HepG2 (cell line): ENCODE results near the gene MAT2A. TPM values are rescaled to one million over a fixed set of nuclear protein-coding genes. Genes with fewer than 3 reads are reported as not detected.
A peak's percentile ranks its signal among the peaks of the same experiment; 100 is the strongest.

Source experiments
- ATAC-seq: fragments of 200-7000 bp; cut with Tn5 transposase; 3 replicates; pipeline ENCODE4 v1.9.1; 2020; ENCODE audit warnings: mild to moderate bottlenecking, moderate library complexity
- BruUV-seq: library from RNA; stranded (reverse); fragments of 400-500 nt; replicated peaks from 2 replicates; lab custom pipeline; 2021; lab: Mats Ljungman, UMichigan
- CTCF ChIA-PET: fragments of 300-600 bp; formaldehyde crosslinking; extraction: SDS; loops from one replicate; lab custom pipeline; 2021; ENCODE audit warnings: low total read pairs, inconsistent platforms, low intra/inter-chr PET ratio; lab: Yijun Ruan, JAX
- POLR2A ChIA-PET: fragments of 350-600 bp; sonication (Branson Sonifier 250); formaldehyde crosslinking; loops from one replicate; lab custom pipeline; 2020; ENCODE audit warnings: antibody characterized with exemption, inconsistent platforms; lab: Yijun Ruan, JAX
- DNase-seq: peaks from one replicate; pipeline ENCODE4 v3.0.0-alpha.2; 2015; ENCODE audit warnings: low spot score
- FAIRE-seq: peaks from 3 replicates; lab custom pipeline; 2011; peaks lifted over from hg19 to GRCh38; lab: Jason Lieb, UNC
- H2AFZ ChIP-seq: one replicate; pipeline ENCODE4 v1.6.1; 2011; ENCODE audit warnings: low read length, inconsistent platforms
- H3K27ac ChIP-seq: fragments of 300-600 bp; 3 replicates; pipeline ENCODE4 v1.8.0; 2011; ENCODE audit warnings: mixed run types, mild to moderate bottlenecking, mixed read lengths, low read length, inconsistent platforms; ENCODE audit not compliant: insufficient read depth; ENCODE audit errors: extremely low read length
- H3K27me3 ChIP-seq, 2 experiments: fragments of 200-600 bp in 1 of 2; 2 replicates in 1 of 2; 3 replicates in 1 of 2; pipeline versions ENCODE4 v1.6.0 to v1.8.0; 2011; ENCODE audit warnings: low read length in 2 of 2, mild to moderate bottlenecking in 2 of 2, moderate library complexity in 2 of 2, inconsistent platforms in 1 of 2; ENCODE audit not compliant: insufficient read depth in 2 of 2, control insufficient read depth in 1 of 2
- H3K36me3 ChIP-seq, 2 experiments: fragments of 200-600 bp in 1 of 2; replicated peaks in 1 of 2; 2 replicates in 1 of 2; 3 replicates in 1 of 2; pipeline versions ENCODE4 v1.5.1 to v1.8.0; 2011; ENCODE audit warnings: low read length in 2 of 2, inconsistent platforms in 1 of 2; ENCODE audit not compliant: insufficient read depth in 2 of 2, control insufficient read depth in 1 of 2
- H3K4me1 ChIP-seq: 2 replicates; pipeline ENCODE4 v1.5.1; 2012; ENCODE audit warnings: low read length, inconsistent platforms; ENCODE audit not compliant: insufficient read depth
- H3K4me2 ChIP-seq: 2 replicates; pipeline ENCODE4 v1.6.0; 2011; ENCODE audit warnings: low read depth, low read length, inconsistent platforms
- H3K4me3 ChIP-seq, 3 experiments: fragments of 200-600 bp in 1 of 3; sonication (generic), shearing (Covaris generic) in 1 of 3; replicated peaks in 1 of 3; 2 replicates each; pipeline ENCODE4 v1.5.1; 2011 to 2016; ENCODE audit warnings: low read length in 3 of 3, inconsistent platforms in 2 of 3, low read depth in 2 of 3, mild to moderate bottlenecking in 2 of 3, control low read depth in 1 of 3, mixed read lengths in 1 of 3; ENCODE audit not compliant: insufficient read depth in 1 of 3
- H3K79me2 ChIP-seq: one replicate; pipeline ENCODE4 v1.6.1; 2011; ENCODE audit warnings: low read length, inconsistent platforms; ENCODE audit not compliant: insufficient read depth
- H3K9ac ChIP-seq: 2 replicates; pipeline ENCODE4 v1.6.0; 2011; ENCODE audit warnings: mild to moderate bottlenecking, low read depth, low read length, inconsistent platforms; ENCODE audit not compliant: insufficient read depth
- H3K9me3 ChIP-seq: 2 replicates; pipeline ENCODE4 v1.5.1; 2012; ENCODE audit warnings: mild to moderate bottlenecking, low read length
- H4K20me1 ChIP-seq: 2 replicates; pipeline ENCODE4 v1.6.0; 2011; ENCODE audit warnings: inconsistent platforms, mild to moderate bottlenecking, low read length, moderate library complexity; ENCODE audit not compliant: insufficient read depth
- BHLHE40 ChIP-seq: IDR thresholded peaks from 2 replicates; pipeline ENCODE4 v1.6.1; 2011; ENCODE audit warnings: low read length, improper control_type of control experiment
- FOSL2 ChIP-seq: sonication (generic); formaldehyde crosslinking; IDR thresholded peaks from 2 replicates; pipeline ENCODE4 v1.4.0; 2020; ENCODE audit warnings: missing genetic modification reagents
- HNRNPK ChIP-seq: fragments of 200-400 bp; formaldehyde crosslinking; IDR thresholded peaks from 2 replicates; pipeline ENCODE4 v1.6.1; 2018; ENCODE audit warnings: low read length, low read depth, moderate library complexity, mild to moderate bottlenecking; ENCODE audit not compliant: poor library complexity, severe bottlenecking
- KAT2B ChIP-seq: fragments of 150-350 bp; IDR thresholded peaks from 2 replicates; pipeline ENCODE4 v1.6.1; 2014; ENCODE audit warnings: low read depth, low read length, borderline replicate concordance
- PCBP1 ChIP-seq: fragments of 200-400 bp; formaldehyde crosslinking; IDR thresholded peaks from 2 replicates; pipeline ENCODE4 v1.6.1; 2017; ENCODE audit warnings: mild to moderate bottlenecking, low read depth, low read length, borderline replicate concordance
- RNF2 ChIP-seq: fragments of 450-650 bp; conservative IDR thresholded peaks from 2 replicates; pipeline ENCODE4 v1.6.1; 2016; ENCODE audit warnings: low read depth
- SMAD3 ChIP-seq: sonication (generic); formaldehyde crosslinking; IDR thresholded peaks from 2 replicates; pipeline ENCODE4 v1.4.0; 2020; ENCODE audit warnings: missing genetic modification reagents
- STAT5B ChIP-seq: sonication (generic); formaldehyde crosslinking; IDR thresholded peaks from 2 replicates; pipeline ENCODE4 v1.4.0; 2020; ENCODE audit warnings: missing genetic modification reagents
- ZBTB33 ChIP-seq: sonication (generic); formaldehyde crosslinking; IDR thresholded peaks from 2 replicates; pipeline ENCODE4 v1.4.0; 2020; ENCODE audit warnings: missing genetic modification reagents
- ZNF260 ChIP-seq: sonication (generic); formaldehyde crosslinking; IDR thresholded peaks from 2 replicates; pipeline ENCODE4 v1.4.0; 2020; ENCODE audit warnings: missing genetic modification reagents, low read depth, mild to moderate bottlenecking, borderline replicate concordance
- ZNF30 ChIP-seq: sonication (generic); formaldehyde crosslinking; IDR thresholded peaks from 2 replicates; pipeline ENCODE4 v1.5.0; 2020; ENCODE audit warnings: mild to moderate bottlenecking, missing genetic modification reagents
- ZNF317 ChIP-seq: sonication (generic); formaldehyde crosslinking; IDR thresholded peaks from 2 replicates; pipeline ENCODE4 v1.5.0; 2020; ENCODE audit warnings: mild to moderate bottlenecking, missing genetic modification reagents
- WGBS: methylation state at CpG from one replicate; pipeline ENCODE4 v1.1.6; 2017; ENCODE audit warnings: low lambda C conversion rate; 5-methylcytosine and 5-hydroxymethylcytosine counted together
- in situ Hi-C: cut with HindIII; loops from 2 replicates; pipeline ENCODE4 v1.10.0; 2017; ENCODE audit warnings: low pct_unique_long_range_greater_than_20kb; ENCODE audit not compliant: extremely low pct_ligation_motif_present
- intact Hi-C: fragments of 100-400 bp; cut with micrococcal nuclease; formaldehyde crosslinking; loops from one replicate; pipeline ENCODE4 v1.10.0; 2022; ENCODE audit not compliant: unreplicated experiment
- polyA plus RNA-seq, 8 experiments: library from polyadenylated mRNA; depleted of rRNA in 3 of 8; stranded (reverse) in 7 of 8; unstranded in 1 of 8; fragments of >200 nt; fragmentation: Illumina TruSeq in 4 of 8; extraction: Trizol in 4 of 8; gene quantifications; 2 replicates each; pipeline versions ENCODE4 v1.2.1 to v1.2.3, GENCODE V29; 2011 to 2016; ENCODE audit warnings: low read depth in 4 of 8, missing spikeins in 1 of 8, mixed read lengths in 1 of 8; ENCODE audit not compliant: insufficient read depth in 1 of 8
- total RNA-seq, 5 experiments: library from RNA; depleted of rRNA; stranded (reverse); fragments of >200 nt; fragmentation: Illumina TruSeq; extraction: Trizol; gene quantifications; 2 replicates each; pipeline ENCODE4 v1.2.3, GENCODE V29; 2016; ENCODE audit warnings: low read depth in 1 of 5

Gene MAT2A
- total and polyA plus RNA-seq, 2 of the 13 experiments (the other 11 are each of a cell fraction or from before 2014, with no cell fraction given) = 155 to 331 TPM

- in situ Hi-C loops = no loop called here
- Histone ChIP-seq H3K4me1 (peaks cover 83% of the 10 kb centered on the region), H3K9me3 (no peaks in the 10 kb centered on the region), H4K20me1 (no peaks in the 10 kb centered on the region)
- DNase-seq (no peak), ATAC-seq (no peak)
- TF ChIP-seq KAT2B (no peak), ZNF30 (no peak), SMAD3 (0 out of 2 replicates have a peak, but pooled peaks have one; percentile 4), ZNF260 (CRISPR knock-in tag) (no peak), PCBP1 (no peak), BHLHE40 (no peak), STAT5B (CRISPR knock-in tag) (no peak), RNF2 (no peak), HNRNPK (peak; percentile 27), ZNF317 (CRISPR knock-in tag) (no peak), ZBTB33 (CRISPR knock-in tag) (no peak), FOSL2 (CRISPR knock-in tag) (peak; percentile 37; the same call in 1 of the 2 replicates)
- TF ChIP-seq, all 625 proteins: peak for 3
- Histone ChIP-seq H3K27me3 (no peaks in the 10 kb centered on the region), H3K27ac (peak overlapping the region; percentile 99), H3K4me2 (peak overlapping the region; percentile 100), H3K79me2 (no peaks in the 10 kb centered on the region), H3K36me3 (peaks cover 0 to 7% of the 10 kb centered on the region in 2 experiments; a peak in 3 of 5 replicates), H2AFZ (no peak overlapping the region), H3K4me3 (peak overlapping the region in 1 of 3 experiments; percentile 83; a peak in 3 of 6 replicates), H3K9ac (peak overlapping the region; percentile 96; the same call in 1 of the 2 replicates)
- no TSS peak for BruUV-seq
- CTCF ChIA-PET = no interaction called here
- intact Hi-C loops = loop anchor here (1.0 to 2.0 kb wide), 5 partner anchors 8 to 31 kb away; partner anchors contain the start of genes RNF181, TMEM150A, USP39 and VAMP8
- POLR2A ChIA-PET = interaction anchor here (0.6 to 22.7 kb wide), 14 partner anchors 9 to 258 kb away, joined by 3 to 795 read pairs (median 5); partner anchors contain the start of genes C2orf68, GGCX, MAT2A and RNF181
- FAIRE-seq = no peak
- 82% methylated on average over 1 of the region's 1 CpG for WGBS
These were observed 46.8 kb downstream of the MAT2A start for GRCh38 chr2:85585781-85586105.
